ENCODE measurements around the gene SLC66A1. TPM values are rescaled to one million over a fixed set of nuclear protein-coding genes. Genes with fewer than 3 reads are reported as not detected.

The SLC66A1 gene
- total RNA-seq, 2 donors from 2014 or later: 5.7 to 8.9 TPM

DNA sequence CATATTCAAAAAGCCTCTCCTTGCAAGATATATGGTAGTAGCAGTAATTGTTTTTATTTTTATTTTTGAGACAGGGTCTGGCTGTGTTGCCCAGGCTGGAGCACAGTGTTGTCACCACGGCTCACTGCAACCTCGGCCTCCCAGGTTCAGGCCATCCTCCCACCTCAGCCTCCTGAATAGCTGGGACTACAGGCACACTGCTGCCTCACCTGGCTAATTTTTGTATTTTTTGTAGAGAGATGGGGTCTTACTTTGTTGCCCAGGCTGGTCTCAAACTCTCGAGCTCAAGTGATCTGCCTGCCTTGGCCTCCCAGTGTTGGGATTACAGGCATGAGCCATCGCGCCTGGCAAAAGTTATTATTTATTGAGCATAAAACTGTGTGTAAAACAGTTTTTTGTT, 38.4 kb downstream of the SLC66A1 start:
- H3K4me3 Mint-ChIP-seq: no peak overlapping the region

DNA sequence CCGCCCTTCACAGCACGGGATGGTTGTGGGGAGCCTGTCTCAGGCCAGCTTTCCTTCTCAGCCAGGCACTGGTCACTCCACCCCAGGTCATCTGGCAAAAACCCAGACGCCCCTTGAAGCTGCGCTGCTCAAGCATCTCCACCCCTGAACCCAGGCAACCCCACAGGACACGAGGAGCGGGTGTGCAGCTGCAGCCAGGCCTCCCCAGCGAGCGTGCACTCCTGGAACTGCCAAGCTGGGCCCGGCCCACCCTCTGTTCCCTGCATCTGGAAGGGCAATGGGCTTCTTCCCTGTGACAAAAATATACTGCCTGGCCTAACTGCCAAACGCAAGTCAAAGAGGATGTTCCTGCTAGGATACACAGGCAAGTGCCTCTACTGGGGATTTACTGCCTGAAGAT, 39.7 kb downstream of the SLC66A1 start:
- no peaks in the 10 kb centered on the region for H3K9me3 Mint-ChIP-seq
- H3K27ac Mint-ChIP-seq: peak overlapping the region; percentile 63
- H3K4me1 Mint-ChIP-seq: no peaks in the 10 kb centered on the region
- H3K36me3 Mint-ChIP-seq (ENCODE audit: low read depth): peaks cover 84% of the 10 kb centered on the region
- H3K27me3 Mint-ChIP-seq: no peaks in the 10 kb centered on the region
- no peak overlapping the region for H3K4me3 Mint-ChIP-seq
- no peak for ATAC-seq (replicated peaks)

More for the DNA sequence above, 38.4 kb downstream of the SLC66A1 start:
- peaks cover 82% of the 10 kb centered on the region for H3K36me3 Mint-ChIP-seq (ENCODE audit: low read depth)
- H3K27ac Mint-ChIP-seq: peak overlapping the region; percentile 8
- H3K4me1 Mint-ChIP-seq: no peaks in the 10 kb centered on the region
- H3K9me3 Mint-ChIP-seq: no peaks in the 10 kb centered on the region
- no peaks in the 10 kb centered on the region for H3K27me3 Mint-ChIP-seq
- no peak for ATAC-seq (replicated peaks)

GRCh38 chr1:19352839-19353238, 40.7 kb downstream of the SLC66A1 start:
- H3K4me1 Mint-ChIP-seq: no peaks in the 10 kb centered on the region
- H3K4me3 Mint-ChIP-seq: no peak overlapping the region
- no peak for ATAC-seq (replicated peaks)
- no peaks in the 10 kb centered on the region for H3K27me3 Mint-ChIP-seq
- no peaks in the 10 kb centered on the region for H3K9me3 Mint-ChIP-seq
- peak overlapping the region; percentile 63 for H3K27ac Mint-ChIP-seq
- H3K36me3 Mint-ChIP-seq (ENCODE audit: low read depth): peaks cover 94% of the 10 kb centered on the region

DNA sequence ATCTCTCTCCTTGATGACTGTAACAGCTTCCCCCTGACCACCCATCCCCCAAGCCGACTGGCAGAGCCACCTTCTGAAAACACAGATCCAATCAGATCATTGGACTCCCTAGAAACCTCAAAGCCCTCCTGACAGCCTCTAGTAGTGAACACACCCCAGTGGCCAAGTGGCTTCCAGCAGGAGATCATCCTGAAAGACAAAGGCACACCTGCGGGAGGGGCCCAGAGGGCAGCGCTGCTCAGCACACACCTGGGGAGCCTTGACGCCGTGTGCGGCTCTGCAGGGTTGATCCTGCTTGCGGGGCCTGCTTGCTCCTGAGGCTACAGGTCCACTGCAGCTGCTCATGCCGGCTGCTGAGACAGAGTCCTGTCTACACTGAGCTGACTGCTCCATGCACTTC, 41.5 kb downstream of the SLC66A1 start:
- Mint-ChIP-seq H3K4me3 (no peak overlapping the region), H3K4me1 (no peaks in the 10 kb centered on the region), H3K9me3 (no peaks in the 10 kb centered on the region), H3K27ac (peak overlapping the region; percentile 30), H3K36me3 (ENCODE audit: low read depth) (peaks cover 93% of the 10 kb centered on the region), H3K27me3 (no peaks in the 10 kb centered on the region)
- no peak for ATAC-seq (replicated peaks)

DNA sequence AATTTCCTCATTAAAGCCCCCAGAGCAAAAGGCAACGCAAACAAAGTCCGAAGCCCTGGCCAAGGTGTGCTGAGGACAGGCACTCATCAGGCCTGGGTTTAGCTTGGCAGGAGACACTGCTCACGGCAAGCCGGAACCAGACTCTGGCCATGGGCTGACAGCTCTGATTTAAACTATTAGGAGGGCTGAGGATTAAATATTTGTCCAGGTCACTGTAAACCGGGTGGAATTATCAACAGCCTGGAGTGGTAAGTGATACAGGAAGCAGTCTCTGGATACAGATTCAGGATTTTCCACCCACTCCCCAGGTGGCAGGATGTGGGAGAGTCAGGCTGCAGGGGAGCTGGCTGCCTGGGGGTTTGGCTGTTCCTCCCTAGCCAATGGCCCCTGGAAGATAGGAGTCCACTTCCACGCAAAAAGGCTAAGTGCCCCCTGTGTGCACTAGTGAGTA, 42.4 kb downstream of the SLC66A1 start:
- no peaks in the 10 kb centered on the region for H3K9me3 Mint-ChIP-seq
- H3K27me3 Mint-ChIP-seq: no peaks in the 10 kb centered on the region
- H3K36me3 Mint-ChIP-seq (ENCODE audit: low read depth): peaks cover 86% of the 10 kb centered on the region
- peak overlapping the region; percentile 48 for H3K27ac Mint-ChIP-seq
- no peaks in the 10 kb centered on the region for H3K4me1 Mint-ChIP-seq
- H3K4me3 Mint-ChIP-seq: no peak overlapping the region
- no peak for ATAC-seq (replicated peaks)

- Mint-ChIP-seq H3K9me3 (no peaks in the 10 kb centered on the region), H3K4me1 (peaks cover 7% of the 10 kb centered on the region), H3K27ac (no peak overlapping the region), H3K4me3 (no peak overlapping the region), H3K27me3 (no peaks in the 10 kb centered on the region), H3K36me3 (ENCODE audit: low read depth) (peaks cover 77% of the 10 kb centered on the region)
- no peak for ATAC-seq (replicated peaks)
Observed at GRCh38 chr1:19356266-19356665, 44.1 kb downstream of the SLC66A1 start.

DNA sequence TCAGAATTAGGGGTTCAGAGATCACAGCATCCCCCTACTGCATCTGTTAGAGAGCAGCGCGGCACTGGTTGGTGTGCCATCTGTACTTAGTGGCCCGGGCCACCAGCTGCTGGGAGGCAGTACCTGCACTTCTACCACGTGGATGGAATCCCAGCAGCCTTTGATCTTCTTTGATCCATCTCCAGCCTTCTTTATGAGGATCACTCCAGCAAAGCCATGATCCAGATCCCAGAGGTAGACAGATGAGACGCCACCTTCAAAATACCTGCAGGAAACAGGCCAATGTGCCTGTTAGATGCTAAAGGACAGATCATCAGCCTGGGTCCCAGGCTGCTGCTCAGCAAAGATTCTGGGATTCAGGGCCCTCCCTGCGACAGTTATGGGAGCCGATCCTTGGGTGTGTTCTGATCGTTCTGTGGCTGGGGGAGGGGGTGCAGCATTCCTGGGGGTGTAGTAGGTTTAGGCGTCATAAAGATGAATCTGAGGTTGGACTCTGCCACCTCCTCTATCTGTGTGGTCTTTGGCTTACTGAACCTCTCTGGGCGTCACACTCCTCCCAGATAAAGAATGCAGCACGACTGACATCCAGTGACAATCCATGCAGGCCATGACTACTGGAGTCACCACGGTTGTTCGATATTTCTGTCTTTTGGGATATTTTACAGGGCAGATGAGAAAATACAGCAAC, 45.3 kb downstream of the SLC66A1 start:
- Mint-ChIP-seq H3K27me3 (no peaks in the 10 kb centered on the region), H3K27ac (no peak overlapping the region), H3K4me1 (peaks cover 9% of the 10 kb centered on the region), H3K4me3 (no peak overlapping the region), H3K36me3 (ENCODE audit: low read depth) (peaks cover 65% of the 10 kb centered on the region), H3K9me3 (no peaks in the 10 kb centered on the region)
- ATAC-seq (replicated peaks): no peak

GRCh38 chr1:19358710-19359109, 46.6 kb downstream of the SLC66A1 start:
- Mint-ChIP-seq H3K27ac (no peak overlapping the region), H3K9me3 (no peaks in the 10 kb centered on the region), H3K36me3 (ENCODE audit: low read depth) (peaks cover 53% of the 10 kb centered on the region), H3K4me1 (peaks cover 9% of the 10 kb centered on the region), H3K4me3 (no peak overlapping the region), H3K27me3 (no peaks in the 10 kb centered on the region)
- no peak for ATAC-seq (replicated peaks)

- ATAC-seq (replicated peaks): peak; percentile 11
- H3K4me1 Mint-ChIP-seq: peaks cover 11% of the 10 kb centered on the region
- no peak overlapping the region for H3K27ac Mint-ChIP-seq
- no peak overlapping the region for H3K4me3 Mint-ChIP-seq
- peaks cover 49% of the 10 kb centered on the region for H3K36me3 Mint-ChIP-seq (ENCODE audit: low read depth)
- H3K27me3 Mint-ChIP-seq: no peaks in the 10 kb centered on the region
- no peaks in the 10 kb centered on the region for H3K9me3 Mint-ChIP-seq
Observed at GRCh38 chr1:19359357-19359756, 47.2 kb downstream of the SLC66A1 start.

GRCh38 chr1:19360016-19360415, 47.9 kb downstream of the SLC66A1 start:
- peak; percentile 53 for ATAC-seq (replicated peaks)
- H3K27me3 Mint-ChIP-seq: no peaks in the 10 kb centered on the region
- peaks cover 14% of the 10 kb centered on the region for H3K4me1 Mint-ChIP-seq
- peaks cover 49% of the 10 kb centered on the region for H3K36me3 Mint-ChIP-seq (ENCODE audit: low read depth)
- no peak overlapping the region for H3K4me3 Mint-ChIP-seq
- no peaks in the 10 kb centered on the region for H3K9me3 Mint-ChIP-seq
- H3K27ac Mint-ChIP-seq: peak overlapping the region; percentile 36

DNA sequence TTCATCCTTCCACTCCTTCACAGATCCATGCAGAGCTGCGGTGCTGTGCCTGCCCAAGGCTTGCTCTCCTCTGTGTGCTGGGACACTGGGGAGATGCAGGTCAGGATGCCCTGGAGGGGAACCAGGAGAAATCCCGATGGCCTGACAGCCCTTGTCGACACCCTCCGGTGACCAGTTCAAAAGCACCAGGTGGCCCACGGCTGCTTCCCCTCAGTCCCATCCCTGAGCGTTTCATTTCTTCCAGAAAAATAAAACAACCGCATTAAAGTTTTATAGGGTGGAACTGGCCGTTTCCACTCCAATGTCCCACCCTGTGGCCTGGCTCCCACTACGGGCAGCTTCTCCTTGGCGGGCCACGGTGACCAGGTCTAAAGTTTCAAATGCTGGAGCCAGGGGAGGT, 48.3 kb downstream of the SLC66A1 start:
- Mint-ChIP-seq H3K27ac (no peak overlapping the region), H3K9me3 (no peaks in the 10 kb centered on the region), H3K4me1 (peaks cover 14% of the 10 kb centered on the region), H3K27me3 (no peaks in the 10 kb centered on the region), H3K4me3 (no peak overlapping the region), H3K36me3 (ENCODE audit: low read depth) (peaks cover 49% of the 10 kb centered on the region)
- no peak for ATAC-seq (replicated peaks)

GRCh38 chr1:19360843-19361610, 48.9 kb downstream of the SLC66A1 start:
- Mint-ChIP-seq H3K4me3 (peak overlapping the region; percentile 2), H3K27ac (peak overlapping the region; percentile 29), H3K4me1 (peaks cover 14% of the 10 kb centered on the region), H3K27me3 (no peaks in the 10 kb centered on the region), H3K36me3 (ENCODE audit: low read depth) (peaks cover 49% of the 10 kb centered on the region), H3K9me3 (no peaks in the 10 kb centered on the region)
- no peak for ATAC-seq (replicated peaks)

DNA sequence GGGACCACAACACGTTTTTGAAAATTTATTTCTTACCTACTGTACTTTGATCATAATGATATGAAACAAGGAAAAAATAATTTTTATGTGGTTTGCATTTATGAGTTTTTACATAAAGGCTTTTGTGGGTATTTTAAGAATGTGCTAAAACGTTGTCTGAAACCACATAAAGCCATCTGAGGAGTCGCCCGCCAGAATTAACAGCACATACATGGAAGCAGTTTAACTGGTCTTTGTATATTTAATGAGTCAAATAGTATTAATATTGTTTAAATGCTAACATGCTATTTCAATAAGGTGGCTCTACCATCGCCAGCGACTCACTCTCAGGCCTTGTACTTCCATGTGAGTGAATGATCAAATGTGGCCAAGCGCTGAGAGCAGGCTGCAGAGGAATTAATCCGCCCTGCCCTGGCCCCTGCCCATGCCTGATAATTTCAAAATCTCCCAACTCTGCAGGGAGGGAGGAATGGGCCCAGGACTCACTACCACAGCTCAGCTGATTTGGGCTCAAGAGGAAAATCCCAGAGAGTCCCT, 49.6 kb downstream of the SLC66A1 start:
- Mint-ChIP-seq H3K27ac (no peak overlapping the region), H3K36me3 (ENCODE audit: low read depth) (peaks cover 47% of the 10 kb centered on the region), H3K27me3 (no peaks in the 10 kb centered on the region), H3K4me3 (peak overlapping the region; percentile 2), H3K9me3 (no peaks in the 10 kb centered on the region), H3K4me1 (peaks cover 14% of the 10 kb centered on the region)
- ATAC-seq (replicated peaks): no peak

DNA sequence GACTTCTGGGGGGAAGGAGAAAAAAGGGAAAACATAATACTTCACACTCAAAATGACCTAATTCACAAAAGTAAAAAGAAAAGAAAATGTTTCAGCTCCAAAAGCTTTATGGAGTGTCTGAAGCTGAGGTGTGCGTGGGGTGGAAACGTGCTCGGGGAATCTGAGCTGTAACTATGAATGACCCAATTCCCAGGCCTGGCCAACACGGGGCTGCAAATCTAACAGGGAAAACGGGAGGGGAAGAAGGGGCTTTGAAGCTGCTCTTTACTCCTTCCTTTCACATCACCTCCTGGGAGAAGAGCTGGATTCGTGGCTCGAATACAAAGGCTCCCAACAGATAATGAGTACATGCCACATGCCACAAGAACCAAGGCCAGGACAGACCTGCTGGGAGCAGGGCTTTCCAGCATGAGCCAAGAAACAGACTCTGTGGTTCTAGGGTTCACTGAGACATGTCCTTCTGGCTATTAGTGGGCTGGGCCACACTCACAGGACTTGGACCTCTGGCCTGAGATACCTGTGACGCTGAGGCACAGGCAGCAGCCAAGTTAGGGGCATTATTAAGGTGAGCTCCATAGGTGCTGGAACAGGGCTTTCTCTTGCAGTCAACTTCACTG, 51.5 kb downstream of the SLC66A1 start:
- peaks cover 14% of the 10 kb centered on the region for H3K4me1 Mint-ChIP-seq
- H3K9me3 Mint-ChIP-seq: no peaks in the 10 kb centered on the region

More for the DNA sequence above, 51.5 kb downstream of the SLC66A1 start:
- peak overlapping the region; percentile 35 for H3K27ac Mint-ChIP-seq
- no peak overlapping the region for H3K4me3 Mint-ChIP-seq
- H3K27me3 Mint-ChIP-seq: no peaks in the 10 kb centered on the region
- peaks cover 29% of the 10 kb centered on the region for H3K36me3 Mint-ChIP-seq (ENCODE audit: low read depth)
- ATAC-seq (replicated peaks): no peak

Data from activated T-helper 17 cell treated with anti-CD3 and anti-CD28 coated beads, Interleukin-2, amount 50 U/mL, for 72 hours (primary cell).